GM18909 (cell line): ENCODE data around the gene ATF7.

Experiments used
- ATAC-seq: cut with Tn5 transposase; IDR thresholded peaks from one replicate; pipeline ENCODE4 v1.9.1; 2021; ENCODE audit warnings: mild to moderate bottlenecking; ENCODE audit not compliant: unreplicated experiment, poor library complexity

Gene ATF7

GRCh38 chr12:53505555-53506449, 120.4 kb downstream of the ATF7 start:
- ATAC-seq: no peak

- ATAC-seq: no peak
These were observed 121.1 kb downstream of the ATF7 start for GRCh38 chr12:53505086-53505485.

- ATAC-seq: no peak
These were observed 121.9 kb downstream of the ATF7 start for GRCh38 chr12:53504004-53504920.

GRCh38 chr12:53502983-53503728, 123.0 kb downstream of the ATF7 start:
- no peak for ATAC-seq

- no peak for ATAC-seq
These were observed 123.9 kb downstream of the ATF7 start for GRCh38 chr12:53502331-53502730.

- ATAC-seq: no peak
These were observed 124.5 kb downstream of the ATF7 start for GRCh38 chr12:53501615-53502181.

- peak; percentile 81 for ATAC-seq
These were observed 125.2 kb downstream of the ATF7 start, which contains the start of gene TARBP2 for GRCh38 chr12:53500776-53501614. TARBP2 (plus strand) TSS chr12:53501283; CDS start chr12:53501409, 126 bp downstream.

GRCh38 chr12:53500142-53500775, 125.9 kb downstream of the ATF7 start:
- no peak for ATAC-seq

GRCh38 chr12:53499266-53500141, 126.7 kb downstream of the ATF7 start, which contains the start of gene MAP3K12:
MAP3K12 (minus strand) TSS chr12:53499458; CDS start chr12:53487391, 12,067 bp downstream.
- ATAC-seq: no peak

- no peak for ATAC-seq
These were observed 127.9 kb downstream of the ATF7 start for GRCh38 chr12:53498235-53498630.

- ATAC-seq: no peak
These were observed 128.7 kb downstream of the ATF7 start for GRCh38 chr12:53497461-53497860.

GRCh38 chr12:53496752-53497032, 129.5 kb downstream of the ATF7 start:
- ATAC-seq: no peak

GRCh38 chr12:53495903-53496751, 130.1 kb downstream of the ATF7 start:
- ATAC-seq: no peak

GRCh38 chr12:53493610-53494391, 132.4 kb downstream of the ATF7 start:
- ATAC-seq: no peak

GRCh38 chr12:53492830-53493609, 133.2 kb downstream of the ATF7 start:
- peak; percentile 92 for ATAC-seq
